H1 (cell line): ENCODE results near the gene BLVRA.

ENCODE experiments used
- TEAD4 ChIP-seq: IDR thresholded peaks from 2 replicates; pipeline ENCODE4 v1.6.1; 2012; ENCODE audit warnings: low read depth, low read length, inconsistent platforms, mixed read lengths
- YY1 ChIP-seq: IDR thresholded peaks from 2 replicates; pipeline ENCODE4 v1.6.1; 2011; ENCODE audit warnings: low read depth, mild to moderate bottlenecking, low read length

- TF ChIP-seq TEAD4 (no peak), YY1 (no peak)
Measured at GRCh38 chr7:43716598-43716997, 41.9 kb upstream of the BLVRA start.
